ENCODE results near the gene PERP. TPM values are rescaled to one million over a fixed set of nuclear protein-coding genes. Genes with fewer than 3 reads are reported as not detected.

PERP gene
- total RNA-seq = 161 and 401 TPM in 2 replicates

- Histone ChIP-seq H3K4me3 (ENCODE audit: low read depth, low read length) (peak within 1 kb of the TSS; percentile 88), H3K27me3 (ENCODE audit: control insufficient read depth, insufficient read depth, low read length) (no peaks in the 10 kb centered on the region), H3K36me3 (ENCODE audit: control insufficient read depth, insufficient read depth, low read length) (peaks cover 4% of the 10 kb centered on the region)
- FAIRE-seq (no peak), DNase-seq (ENCODE audit: low read depth) (peak; percentile 66)
- peak; percentile 23 for TF ChIP-seq CTCF (IDR thresholded peaks at IDR 0.05; ENCODE audit: insufficient read depth, low read length, severe bottlenecking)
Measured at GRCh38 chr6:138107078-138107751, at the start of gene PERP. TSS of gene PERP (minus strand) at chr6:138107419. CDS start at chr6:138107340, 79 bp downstream.

- TF ChIP-seq CTCF (IDR thresholded peaks at IDR 0.05; ENCODE audit: insufficient read depth, low read length, severe bottlenecking) = no peak
- DNase-seq (ENCODE audit: low read depth) = no peak
- Histone ChIP-seq H3K36me3 (ENCODE audit: control insufficient read depth, insufficient read depth, low read length) (no peaks in the 10 kb centered on the region), H3K4me3 (ENCODE audit: low read depth, low read length) (no peak overlapping the region), H3K27me3 (ENCODE audit: control insufficient read depth, insufficient read depth, low read length) (no peaks in the 10 kb centered on the region)
- no peak for FAIRE-seq
Measured at GRCh38 chr6:138155443-138155842, 48.2 kb upstream of the PERP start.

GRCh38 chr6:138146544-138146943, 39.3 kb upstream of the PERP start:
- DNase-seq (ENCODE audit: low read depth) (no peak), FAIRE-seq (no peak)
- H3K36me3 ChIP-seq (ENCODE audit: control insufficient read depth, insufficient read depth, low read length) = no peaks in the 10 kb centered on the region
- no peak overlapping the region for H3K4me3 ChIP-seq (ENCODE audit: low read depth, low read length)
- TF ChIP-seq CTCF (IDR thresholded peaks at IDR 0.05; ENCODE audit: insufficient read depth, low read length, severe bottlenecking) = no peak
- peaks cover 4% of the 10 kb centered on the region for H3K27me3 ChIP-seq (ENCODE audit: control insufficient read depth, insufficient read depth, low read length)

- no peak for TF ChIP-seq CTCF (IDR thresholded peaks at IDR 0.05; ENCODE audit: insufficient read depth, low read length, severe bottlenecking)
- no peak for DNase-seq (ENCODE audit: low read depth)
- FAIRE-seq = peak; percentile 60
Measured at GRCh38 chr6:138145402-138145801, 38.2 kb upstream of the PERP start.

GRCh38 chr6:138142806-138143205, 35.6 kb upstream of the PERP start:
- TF ChIP-seq CTCF (IDR thresholded peaks at IDR 0.05; ENCODE audit: insufficient read depth, low read length, severe bottlenecking) = no peak
- no peaks in the 10 kb centered on the region for H3K36me3 ChIP-seq (ENCODE audit: control insufficient read depth, insufficient read depth, low read length)
- no peak overlapping the region for H3K4me3 ChIP-seq (ENCODE audit: low read depth, low read length)
- DNase-seq (ENCODE audit: low read depth) (no peak), FAIRE-seq (no peak)
- peaks cover 4% of the 10 kb centered on the region for H3K27me3 ChIP-seq (ENCODE audit: control insufficient read depth, insufficient read depth, low read length)

More at GRCh38 chr6:138145402-138145801, 38.2 kb upstream of the PERP start:
- no peaks in the 10 kb centered on the region for H3K36me3 ChIP-seq (ENCODE audit: control insufficient read depth, insufficient read depth, low read length)
- peaks cover 4% of the 10 kb centered on the region for H3K27me3 ChIP-seq (ENCODE audit: control insufficient read depth, insufficient read depth, low read length)
- H3K4me3 ChIP-seq (ENCODE audit: low read depth, low read length) = no peak overlapping the region

- TF ChIP-seq CTCF (IDR thresholded peaks at IDR 0.05; ENCODE audit: insufficient read depth, low read length, severe bottlenecking) = no peak
- DNase-seq (ENCODE audit: low read depth) = no peak
- no peaks in the 10 kb centered on the region for H3K27me3 ChIP-seq (ENCODE audit: control insufficient read depth, insufficient read depth, low read length)
- no peak overlapping the region for H3K4me3 ChIP-seq (ENCODE audit: low read depth, low read length)
- peak; percentile 18 for FAIRE-seq
- H3K36me3 ChIP-seq (ENCODE audit: control insufficient read depth, insufficient read depth, low read length) = no peaks in the 10 kb centered on the region
Measured at GRCh38 chr6:138129190-138129589, 22.0 kb upstream of the PERP start.

Data from bronchial epithelial cell (primary cell).